ENCODE data around the gene MYH9.

Gene MYH9

GRCh38 chr22:36344106-36344827 is 43.5 kb downstream of the MYH9 start:
- no peak for DNase-seq

- DNase-seq, result no peak
Measured at GRCh38 chr22:36343720-36344105, 44.1 kb downstream of the MYH9 start.

GRCh38 chr22:36343070-36343719 is 44.6 kb downstream of the MYH9 start:
- no peak for DNase-seq

GRCh38 chr22:36341640-36342041 is 46.1 kb downstream of the MYH9 start:
- DNase-seq, result no peak

- DNase-seq, result no peak
Measured at GRCh38 chr22:36340621-36341020, 47.1 kb downstream of the MYH9 start.

- DNase-seq, result no peak
Measured at GRCh38 chr22:36339171-36340065, 48.3 kb downstream of the MYH9 start.

GRCh38 chr22:36337365-36338130 is 50.2 kb downstream of the MYH9 start:
- no peak for DNase-seq

- no peak for DNase-seq
Measured at GRCh38 chr22:36336246-36337182, 51.3 kb downstream of the MYH9 start.

GRCh38 chr22:36335621-36336020 is 52.1 kb downstream of the MYH9 start:
- DNase-seq, result no peak

- DNase-seq, result no peak
Measured at GRCh38 chr22:36334821-36335603, 52.8 kb downstream of the MYH9 start.

GRCh38 chr22:36334081-36334820 is 53.5 kb downstream of the MYH9 start:
- no peak for DNase-seq

- DNase-seq, result no peak
Measured at GRCh38 chr22:36333644-36334043, 54.1 kb downstream of the MYH9 start.

GRCh38 chr22:36332623-36333332 is 55.0 kb downstream of the MYH9 start:
- peak; percentile 55 for DNase-seq

GRCh38 chr22:36331912-36332622 is 55.7 kb downstream of the MYH9 start:
- DNase-seq, result no peak

- DNase-seq, result peak; percentile 81
Measured at GRCh38 chr22:36331306-36331911, 56.4 kb downstream of the MYH9 start.

- DNase-seq, result no peak
Measured at GRCh38 chr22:36330655-36331305, 57.0 kb downstream of the MYH9 start.

GRCh38 chr22:36330127-36330526 is 57.6 kb downstream of the MYH9 start:
- no peak for DNase-seq

Measured in NCI-H510A (cell line).